NCI-H1092 (cell line): Measurements from ENCODE around the gene PRSS21.

ENCODE experiments used
- DNase-seq: peaks from one replicate; lab custom pipeline; 2025; lab: John Stamatoyannopoulos, UW

Gene PRSS21

GRCh38 chr16:2867661-2867986, 50.6 kb downstream of the PRSS21 start:
- DNase-seq, result no peak

- DNase-seq, result peak; percentile 64
These were observed 51.2 kb downstream of the PRSS21 start for GRCh38 chr16:2867987-2868789.
